ENCODE measurements around the gene GRIK4.

GRCh38 chr11:120565466-120566155 is 54.1 kb downstream of the GRIK4 start:
- TF ChIP-seq CTCF (IDR thresholded peaks at IDR 0.05) (no peak), EZH2 (IDR thresholded peaks at IDR 0.05; ENCODE audit: borderline replicate concordance, insufficient read depth, low read depth, low read length, poor library complexity, severe bottlenecking) (no peak)
